ENCODE measurements around the gene MRE11. TPM values are rescaled to one million over a fixed set of nuclear protein-coding genes. Genes with fewer than 3 reads are reported as not detected.
A peak's percentile ranks its signal among the peaks of the same experiment; 100 is the strongest.

Gene MRE11
- total and polyA plus RNA-seq, 5 donors, result 3.0 to 11.0 (median 10.9) TPM

- Histone ChIP-seq H3K4me1 (ENCODE audit: control insufficient read depth, insufficient read depth, low read length) (peaks cover 4% of the 10 kb centered on the region), H3K4me3 (ENCODE audit: low read length) (no peak overlapping the region), H3K27me3 (ENCODE audit: control insufficient read depth, insufficient read depth) (no peaks in the 10 kb centered on the region), H3K27ac (ENCODE audit: low read length) (no peak overlapping the region), H3K9me3 (ENCODE audit: control insufficient read depth, low read length) (no peaks in the 10 kb centered on the region)
- DNase-seq (no peak), ATAC-seq (no peak)
- intact Hi-C loops (cut with DNase I), result no loop called here
- 94% methylated on average over 3 of the region's 3 CpGs for WGBS
Measured at GRCh38 chr11:94423507-94423906, 70.1 kb downstream of the MRE11 start.

DNA sequence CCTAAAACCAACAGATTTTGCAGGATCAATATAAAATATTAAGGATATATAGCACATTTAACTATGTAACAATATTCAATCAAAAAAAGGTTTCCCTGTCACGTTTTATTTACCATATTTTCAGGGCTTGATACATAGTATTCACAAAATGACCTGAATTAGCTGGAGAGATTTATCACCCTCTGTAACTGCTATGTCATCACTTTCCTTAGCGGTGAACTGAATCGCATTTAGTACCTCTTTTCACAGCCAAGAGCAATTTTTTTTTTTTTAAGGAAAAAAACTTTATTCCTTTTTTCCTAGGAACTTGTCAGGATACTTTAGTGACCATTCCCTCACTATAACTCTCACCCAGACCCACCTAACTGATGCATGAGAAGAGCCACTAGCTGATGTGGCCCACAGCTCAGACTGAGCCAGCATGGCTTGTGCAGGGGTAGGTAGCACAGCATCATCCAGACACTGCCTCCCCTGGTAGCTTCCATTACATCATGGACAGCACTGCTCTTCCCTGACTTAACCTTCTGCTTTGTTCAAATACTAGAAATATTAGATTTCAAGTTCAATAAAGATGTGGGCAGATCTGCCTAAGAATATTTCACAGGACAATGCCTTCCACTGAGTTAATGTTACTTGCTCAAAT lies 75.4 kb downstream of the MRE11 start:
- Histone ChIP-seq H3K4me3 (ENCODE audit: low read length) (no peak overlapping the region), H3K4me1 (ENCODE audit: control insufficient read depth, insufficient read depth, low read length) (no peaks in the 10 kb centered on the region), H3K9me3 (ENCODE audit: control insufficient read depth, low read length) (no peaks in the 10 kb centered on the region), H3K27ac (ENCODE audit: low read length) (no peak overlapping the region), H3K27me3 (ENCODE audit: control insufficient read depth, insufficient read depth) (no peaks in the 10 kb centered on the region)
- ATAC-seq, result no peak
- WGBS, result 72% methylated on average over 3 of the region's 3 CpGs
- DNase-seq, result no peak
- intact Hi-C loops (cut with DNase I), result loop anchor here in 3 of 4 donors (10.0 kb wide), 3 partner anchors 233 to 523 kb away; no protein-coding TSS in a partner anchor

DNA sequence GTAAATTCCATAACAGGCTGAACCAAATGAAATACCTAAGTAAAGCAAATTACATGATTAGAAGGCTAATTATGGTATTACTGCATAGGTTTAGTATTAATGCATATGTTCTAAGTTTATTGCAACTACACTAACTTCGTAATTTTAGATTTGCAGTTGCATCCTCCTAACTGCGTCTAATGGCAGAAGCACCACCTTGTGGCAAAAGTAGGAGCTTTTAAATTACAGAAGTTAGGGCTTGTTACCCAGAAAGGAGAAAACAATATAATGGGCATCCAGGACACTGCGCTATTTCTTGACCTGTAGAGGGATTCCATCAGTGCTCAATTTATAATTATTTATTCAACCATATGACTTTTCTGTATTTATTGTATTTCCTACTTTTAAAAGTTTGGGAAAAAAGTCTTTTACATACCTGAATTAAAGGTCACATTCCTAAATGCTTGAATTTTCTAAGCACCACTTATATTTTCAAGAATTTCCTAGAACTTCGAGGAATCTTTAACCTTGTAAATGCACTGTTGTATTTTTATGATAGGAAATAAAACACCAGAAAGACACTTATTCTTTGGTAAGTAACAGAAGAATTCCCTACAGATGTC lies 76.2 kb downstream of the MRE11 start:
- Histone ChIP-seq H3K4me3 (ENCODE audit: low read length) (no peak overlapping the region), H3K27me3 (ENCODE audit: control insufficient read depth, insufficient read depth) (no peaks in the 10 kb centered on the region), H3K27ac (ENCODE audit: low read length) (no peak overlapping the region), H3K4me1 (ENCODE audit: control insufficient read depth, insufficient read depth, low read length) (no peaks in the 10 kb centered on the region), H3K9me3 (ENCODE audit: control insufficient read depth, low read length) (no peaks in the 10 kb centered on the region)
- DNase-seq (no peak), ATAC-seq (no peak)
- WGBS, result 54% methylated on average over 4 of the region's 4 CpGs
- intact Hi-C loops (cut with DNase I), result loop anchor here in 3 of 4 donors (10.0 kb wide), 3 partner anchors 233 to 523 kb away; no protein-coding TSS in a partner anchor

- Histone ChIP-seq H3K4me1 (ENCODE audit: control insufficient read depth, insufficient read depth, low read length) (no peaks in the 10 kb centered on the region), H3K4me3 (ENCODE audit: low read length) (no peak overlapping the region), H3K9me3 (ENCODE audit: control insufficient read depth, low read length) (no peaks in the 10 kb centered on the region), H3K27ac (ENCODE audit: low read length) (no peak overlapping the region), H3K27me3 (ENCODE audit: control insufficient read depth, insufficient read depth) (no peaks in the 10 kb centered on the region)
- ATAC-seq (no peak), DNase-seq (no peak)
- intact Hi-C loops (cut with DNase I), result no loop called here
- 84% methylated on average over 4 of the region's 4 CpGs for WGBS
Measured at GRCh38 chr11:94405062-94405833, 88.4 kb downstream of the MRE11 start.

GRCh38 chr11:94402355-94402754 lies 91.3 kb downstream of the MRE11 start:
- 35% methylated on average over 1 of the region's 1 CpG for WGBS
- H3K27ac ChIP-seq (ENCODE audit: low read length), result no peak overlapping the region
- H3K4me3 ChIP-seq (ENCODE audit: low read length), result no peak overlapping the region
- intact Hi-C loops (cut with DNase I), result no loop called here
- no peaks in the 10 kb centered on the region for H3K4me1 ChIP-seq (ENCODE audit: control insufficient read depth, insufficient read depth, low read length)
- ATAC-seq, result no peak
- no peaks in the 10 kb centered on the region for H3K27me3 ChIP-seq (ENCODE audit: control insufficient read depth, insufficient read depth)
- H3K9me3 ChIP-seq (ENCODE audit: control insufficient read depth, low read length), result no peaks in the 10 kb centered on the region
- no peak for DNase-seq

GRCh38 chr11:94401773-94402265 lies 91.8 kb downstream of the MRE11 start:
- H3K27me3 ChIP-seq (ENCODE audit: control insufficient read depth, insufficient read depth), result no peaks in the 10 kb centered on the region
- intact Hi-C loops (cut with DNase I), result no loop called here
- H3K27ac ChIP-seq (ENCODE audit: low read length), result no peak overlapping the region
- DNase-seq (no peak), ATAC-seq (no peak)
- peak overlapping the region; percentile 44 for H3K4me3 ChIP-seq (ENCODE audit: low read length)
- no peaks in the 10 kb centered on the region for H3K4me1 ChIP-seq (ENCODE audit: control insufficient read depth, insufficient read depth, low read length)
- 24% methylated on average over 10 of the region's 10 CpGs for WGBS
- H3K9me3 ChIP-seq (ENCODE audit: control insufficient read depth, low read length), result no peaks in the 10 kb centered on the region

GRCh38 chr11:94400839-94401772 lies 92.5 kb downstream of the MRE11 start, which contains the start of gene GPR83:
Gene GPR83 (minus strand): TSS chr11:94401419. CDS start chr11:94401247, 172 bp downstream.
- peak; percentile 16 to 77 (median 77) for DNase-seq
- Histone ChIP-seq H3K9me3 (ENCODE audit: control insufficient read depth, low read length) (no peaks in the 10 kb centered on the region), H3K4me3 (ENCODE audit: low read length) (peak within 1 kb of the TSS; percentile 44), H3K27ac (ENCODE audit: low read length) (no peak within 1 kb of the TSS), H3K27me3 (ENCODE audit: control insufficient read depth, insufficient read depth) (no peaks in the 10 kb centered on the region), H3K4me1 (ENCODE audit: control insufficient read depth, insufficient read depth, low read length) (no peaks in the 10 kb centered on the region)
- WGBS, result 2% methylated on average over 73 of the region's 73 CpGs
- peak; percentile 58 to 69 for ATAC-seq
- intact Hi-C loops (cut with DNase I), result no loop called here

DNA sequence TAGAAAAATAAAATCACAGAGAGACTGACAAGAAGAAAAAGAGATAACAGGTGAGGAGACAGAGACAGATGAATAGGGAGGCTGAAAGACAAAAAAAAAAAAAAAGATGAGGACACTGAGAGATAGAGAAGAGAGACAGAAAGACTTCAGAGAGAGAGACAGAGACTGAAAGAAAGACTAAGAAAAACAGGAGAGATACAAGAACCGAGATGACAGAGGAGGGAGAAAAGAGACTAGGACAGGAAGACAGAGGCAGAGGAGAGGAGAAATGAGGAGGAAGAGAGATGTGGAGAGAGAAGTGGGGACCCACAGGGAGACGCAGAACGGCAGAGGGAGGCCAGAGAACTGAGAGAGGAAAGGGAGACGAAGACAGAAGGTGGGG lies 93.2 kb downstream of the MRE11 start:
- no peak for DNase-seq
- no peaks in the 10 kb centered on the region for H3K4me1 ChIP-seq (ENCODE audit: control insufficient read depth, insufficient read depth, low read length)
- no peak for ATAC-seq
- WGBS, result 10% methylated on average over 4 of the region's 4 CpGs
- no peaks in the 10 kb centered on the region for H3K27me3 ChIP-seq (ENCODE audit: control insufficient read depth, insufficient read depth)
- intact Hi-C loops (cut with DNase I), result no loop called here
- H3K4me3 ChIP-seq (ENCODE audit: low read length), result peak overlapping the region; percentile 44
- H3K9me3 ChIP-seq (ENCODE audit: control insufficient read depth, low read length), result no peaks in the 10 kb centered on the region
- no peak overlapping the region for H3K27ac ChIP-seq (ENCODE audit: low read length)

- ATAC-seq, result no peak
- no peaks in the 10 kb centered on the region for H3K9me3 ChIP-seq (ENCODE audit: control insufficient read depth, low read length)
- intact Hi-C loops (cut with DNase I), result no loop called here
- DNase-seq, result no peak
- 8% methylated on average over 4 of the region's 4 CpGs for WGBS
- no peak overlapping the region for H3K27ac ChIP-seq (ENCODE audit: low read length)
- H3K4me3 ChIP-seq (ENCODE audit: low read length), result no peak overlapping the region
- no peaks in the 10 kb centered on the region for H3K27me3 ChIP-seq (ENCODE audit: control insufficient read depth, insufficient read depth)
- H3K4me1 ChIP-seq (ENCODE audit: control insufficient read depth, insufficient read depth, low read length), result no peaks in the 10 kb centered on the region
Measured at GRCh38 chr11:94400050-94400449, 93.6 kb downstream of the MRE11 start.

- Histone ChIP-seq H3K4me3 (ENCODE audit: low read length) (no peak overlapping the region), H3K27ac (ENCODE audit: low read length) (no peak overlapping the region), H3K4me1 (ENCODE audit: control insufficient read depth, insufficient read depth, low read length) (no peaks in the 10 kb centered on the region), H3K9me3 (ENCODE audit: control insufficient read depth, low read length) (no peaks in the 10 kb centered on the region), H3K27me3 (ENCODE audit: control insufficient read depth, insufficient read depth) (no peaks in the 10 kb centered on the region)
- intact Hi-C loops (cut with DNase I), result no loop called here
- 77% methylated on average over 5 of the region's 5 CpGs for WGBS
- ATAC-seq (no peak), DNase-seq (no peak)
Measured at GRCh38 chr11:94398101-94398500, 95.5 kb downstream of the MRE11 start.

Data from right cardiac atrium (tissue), 5 donors.